HG02840 (cell line): ENCODE measurements around the gene ARID4B.
A peak's percentile ranks its signal among the peaks of the same experiment; 100 is the strongest.
"Not testable (repeated sequence)": the region's sequence is repeated elsewhere in the genome, so short reads cannot be mapped to it uniquely, and the experiment has no call there.

Experiments
- ATAC-seq: cut with Tn5 transposase; IDR thresholded peaks from one replicate; pipeline ENCODE4 v1.9.1; 2021; ENCODE audit warnings: mild to moderate bottlenecking, moderate library complexity, moderate number of reproducible peaks; ENCODE audit not compliant: unreplicated experiment, low FRiP score

The ARID4B gene

DNA sequence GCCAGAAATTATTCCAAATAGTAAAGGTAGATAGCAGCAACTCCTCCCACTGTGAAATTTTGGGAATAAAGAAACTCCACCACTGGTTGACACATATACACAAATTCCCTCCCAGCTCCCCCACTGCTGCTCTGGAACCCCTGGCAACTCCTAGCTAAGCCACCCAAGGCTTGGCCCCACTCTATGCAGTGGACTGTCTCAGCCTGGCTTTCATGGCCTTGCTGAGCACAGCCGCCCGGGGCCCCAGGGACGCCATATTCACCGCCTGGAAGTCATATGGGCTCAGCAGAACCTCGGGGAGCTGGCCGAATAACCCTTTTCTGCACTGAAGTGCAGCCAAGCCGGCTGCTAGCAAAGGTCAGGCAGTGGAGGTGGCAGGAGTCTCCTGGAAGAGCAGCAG lies 151.5 kb downstream of the ARID4B start:
- ATAC-seq, result no peak

DNA sequence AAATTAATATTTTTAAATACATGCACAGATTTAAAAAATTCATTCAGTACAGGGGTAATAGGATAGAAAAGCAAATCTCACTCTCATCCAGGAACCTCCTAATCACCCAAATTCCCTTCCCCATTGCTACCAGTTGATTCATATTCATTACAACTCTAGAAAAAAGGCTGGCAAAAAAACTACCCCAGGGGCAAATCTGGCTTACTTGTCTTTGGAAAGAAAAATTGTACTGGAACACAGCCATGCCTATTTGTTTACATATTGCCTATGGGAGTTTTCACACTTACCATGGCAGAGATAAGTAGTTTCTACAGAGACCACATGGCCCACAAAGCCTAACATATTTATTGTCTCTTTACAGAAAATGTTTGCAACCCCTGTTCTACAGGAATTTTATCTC lies 158.0 kb downstream of the ARID4B start:
- no peak for ATAC-seq

DNA sequence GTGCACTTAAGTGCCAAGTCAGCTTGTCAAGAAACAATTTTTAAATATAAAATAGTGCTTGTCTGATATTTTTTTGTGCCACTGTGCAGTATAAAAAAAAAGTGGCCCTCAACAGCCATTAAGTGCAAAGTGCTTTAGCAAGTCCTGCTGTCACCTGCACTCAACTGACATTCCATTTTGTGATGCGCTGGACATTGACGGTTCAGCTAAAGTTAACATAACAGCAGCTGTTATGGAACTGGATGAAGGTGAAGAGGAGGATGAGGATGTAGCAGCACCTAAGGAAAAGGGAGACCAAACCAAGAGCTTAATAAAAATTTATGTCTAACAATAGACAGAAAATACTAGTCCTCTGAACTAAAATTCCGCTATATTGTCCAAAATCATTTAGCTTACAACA lies 159.6 kb downstream of the ARID4B start:
- ATAC-seq, result no peak

DNA sequence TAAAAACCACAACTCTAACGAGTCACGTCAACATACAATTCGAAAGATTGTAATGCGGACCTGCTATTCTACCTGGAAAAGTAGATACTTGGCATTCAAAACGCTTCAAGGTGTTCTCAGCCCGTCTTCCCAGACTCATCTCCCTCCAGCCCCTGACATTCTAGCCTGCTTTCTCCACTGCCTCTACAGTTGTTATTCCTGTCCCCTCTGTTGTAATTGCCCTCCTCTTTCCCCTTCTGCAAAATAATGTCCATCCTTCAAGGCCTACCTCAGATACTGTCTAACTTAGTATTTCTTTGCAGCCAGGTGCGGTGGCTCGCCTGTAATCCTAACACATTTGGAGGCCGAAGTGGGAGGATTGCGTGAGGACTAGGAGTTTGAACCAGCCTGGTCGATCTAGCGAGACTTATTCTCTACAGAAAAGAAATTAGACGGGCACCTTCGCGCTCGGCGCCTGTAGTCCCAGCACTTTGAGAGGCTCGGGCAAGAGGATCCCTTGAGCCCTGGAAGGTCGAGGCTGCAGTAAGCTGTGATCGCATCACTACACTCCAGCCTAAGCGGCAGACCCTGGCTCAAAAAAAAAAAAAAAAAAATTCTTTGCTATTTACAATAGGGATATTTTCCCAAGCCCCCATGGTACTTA lies 166.2 kb downstream of the ARID4B start:
- ATAC-seq, result no peak

DNA sequence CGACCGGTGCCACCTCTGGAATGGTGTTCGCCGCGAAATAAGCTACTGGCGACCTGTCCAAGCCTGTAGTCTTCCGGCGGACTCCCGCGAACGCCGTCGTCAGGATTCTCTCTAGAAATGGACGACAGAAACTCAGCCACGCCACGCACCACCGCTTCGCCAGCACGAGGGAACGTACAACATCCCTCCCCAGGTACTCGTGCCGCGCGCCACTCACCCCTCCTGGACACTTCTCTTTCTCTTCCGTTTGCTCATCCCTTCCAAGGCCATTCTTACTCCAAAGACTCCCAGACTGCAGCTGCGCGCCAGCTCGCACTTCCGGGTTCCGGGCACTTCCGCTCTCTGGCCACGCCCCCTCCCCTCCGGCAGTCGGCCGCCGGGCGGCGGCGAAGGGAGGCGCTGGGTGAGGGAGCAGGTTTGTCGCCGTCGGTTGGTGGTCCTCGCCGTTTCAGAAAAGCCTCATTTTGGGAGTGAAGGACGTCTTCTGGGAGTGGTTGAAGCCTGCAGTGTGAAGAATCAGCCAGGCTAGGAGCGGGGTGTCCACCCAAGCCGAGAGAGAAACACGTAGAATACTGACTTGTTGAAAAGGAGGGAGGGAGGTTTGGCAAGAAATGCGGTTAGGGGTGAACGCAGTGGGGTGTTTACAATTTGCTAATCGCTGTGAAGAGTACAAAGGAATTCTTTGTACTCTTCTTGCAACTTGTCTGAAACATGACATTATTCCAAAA lies 166.9 kb downstream of the ARID4B start, which contains the start of gene RBM34:
Gene RBM34, minus strand, starts transcription at position 294 of the 728 bp plus-strand sequence. Its CDS starts 24 bp downstream, at position 270.
- peak; percentile 91 for ATAC-seq

DNA sequence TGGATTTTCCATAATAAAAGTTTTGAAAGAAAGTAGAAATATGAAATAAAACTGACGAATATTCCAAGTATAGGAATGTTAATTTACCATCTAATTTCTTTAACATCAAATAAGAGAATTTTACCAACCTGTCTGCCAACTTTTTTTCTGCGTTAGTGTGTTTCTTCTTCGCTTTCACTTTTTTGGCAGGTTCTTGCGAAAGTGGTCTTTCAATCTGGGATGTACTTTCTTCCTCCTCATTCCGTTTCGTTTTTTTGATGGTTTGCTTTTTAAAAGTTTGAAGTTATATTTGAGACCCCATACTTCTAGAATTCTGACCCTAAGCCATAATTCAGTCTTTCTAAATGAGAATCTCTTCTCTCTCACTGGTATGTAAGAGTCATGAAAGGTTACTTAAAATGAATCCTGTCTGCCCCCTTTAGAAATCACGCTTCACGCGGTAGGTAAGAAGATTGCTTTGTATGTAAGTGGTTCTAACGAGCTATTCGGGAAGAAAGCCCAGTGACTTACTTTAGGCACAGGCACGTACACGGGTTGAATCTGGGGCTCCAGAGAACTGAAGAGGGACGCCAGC lies 167.5 kb downstream of the ARID4B start:
- no peak for ATAC-seq

DNA sequence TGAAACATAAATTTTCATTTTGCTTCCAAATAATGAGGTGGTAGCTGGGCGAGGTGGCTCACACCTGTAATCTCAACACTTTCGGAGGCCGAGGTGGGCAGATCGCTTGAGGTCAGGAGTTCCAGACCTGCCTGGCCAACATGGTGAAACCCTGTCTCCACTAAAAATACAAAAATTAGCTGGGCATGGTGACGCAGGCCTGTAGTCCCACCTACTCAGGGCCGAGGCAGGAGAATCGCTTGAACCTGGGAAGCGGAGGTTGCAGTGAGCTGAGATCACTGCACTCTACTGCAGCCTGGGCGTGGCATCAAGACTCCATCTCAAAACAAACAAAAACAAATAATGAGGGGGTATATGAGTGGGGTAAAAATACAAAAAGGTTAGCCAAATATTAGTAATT lies 168.0 kb downstream of the ARID4B start:
- ATAC-seq, result not testable (repeated sequence)

DNA sequence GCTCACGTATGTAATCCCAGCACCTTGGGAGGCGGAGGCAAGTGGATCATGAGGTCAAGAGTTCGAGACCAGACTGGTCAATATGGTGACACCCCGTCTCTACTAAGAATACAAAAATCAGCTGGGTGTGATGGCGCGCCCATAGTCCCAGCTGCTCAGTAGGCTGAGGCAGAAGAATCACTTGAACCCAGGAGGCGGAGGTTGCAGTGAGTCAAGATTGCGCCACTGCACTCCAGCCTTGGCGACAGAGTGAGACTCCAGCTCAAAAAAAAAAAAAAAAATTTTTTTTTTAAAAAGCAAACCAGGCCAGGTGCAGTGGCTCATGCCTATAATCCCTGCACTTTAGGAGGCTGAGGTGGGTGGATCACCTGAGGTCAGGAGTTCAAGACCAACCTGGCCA lies 168.7 kb downstream of the ARID4B start:
- ATAC-seq, result not testable (repeated sequence)

DNA sequence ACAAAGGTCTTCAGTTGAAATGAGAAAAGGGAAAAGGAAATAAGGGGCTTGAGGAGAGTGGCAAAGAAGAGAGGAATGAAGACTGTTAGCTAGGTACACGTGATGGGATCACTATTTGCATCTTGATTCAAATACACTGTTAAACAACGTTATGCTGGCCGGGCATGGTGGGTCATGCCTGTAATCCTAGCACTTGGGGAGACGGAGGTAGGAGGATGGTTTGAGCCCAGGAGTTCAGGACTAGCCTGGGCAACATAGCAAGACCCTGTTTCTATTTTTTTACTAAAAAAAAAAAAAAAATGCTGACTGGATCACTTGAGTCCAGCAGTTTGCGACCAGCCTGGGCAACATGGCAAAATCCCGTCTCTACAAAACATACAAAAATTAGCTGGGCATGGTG lies 169.3 kb downstream of the ARID4B start:
- no peak for ATAC-seq

DNA sequence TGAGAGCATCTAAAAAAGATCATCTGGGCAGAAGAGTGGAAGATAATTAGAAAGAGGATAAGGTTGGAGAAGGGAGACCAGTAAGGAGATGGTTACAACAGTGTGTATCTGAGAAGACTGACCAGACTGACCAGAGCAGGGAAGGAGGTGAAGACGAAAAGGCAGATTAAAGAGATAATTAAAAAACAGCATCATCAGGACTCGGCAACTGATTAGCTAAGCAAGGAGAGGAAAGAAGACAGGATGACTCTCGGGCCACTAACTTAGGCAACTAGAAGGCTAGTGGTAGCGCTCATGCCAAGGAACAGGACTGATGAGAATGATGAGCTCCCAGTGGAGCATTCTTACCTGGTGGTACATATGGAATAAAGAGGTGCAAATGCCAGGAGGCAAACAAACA lies 170.8 kb downstream of the ARID4B start:
- no peak for ATAC-seq

DNA sequence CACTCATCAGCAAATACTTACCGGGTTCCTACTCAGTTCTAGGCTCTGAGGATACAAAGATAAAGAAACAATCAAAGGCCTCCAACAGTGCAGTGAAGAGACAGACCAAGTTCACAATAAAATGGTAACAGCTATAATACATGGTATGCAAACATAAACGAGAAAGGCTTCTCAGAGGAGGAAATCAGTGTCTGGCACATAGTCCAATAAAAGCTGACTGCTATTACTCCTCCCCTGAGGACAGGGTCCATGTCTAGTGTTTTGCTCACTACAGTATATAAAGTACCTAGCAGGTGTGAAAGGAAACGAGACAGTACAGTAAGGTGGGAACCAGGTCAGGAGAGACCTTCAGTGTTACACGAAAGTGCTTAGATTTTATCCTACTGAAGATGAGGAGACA lies 171.2 kb downstream of the ARID4B start:
- no peak for ATAC-seq

DNA sequence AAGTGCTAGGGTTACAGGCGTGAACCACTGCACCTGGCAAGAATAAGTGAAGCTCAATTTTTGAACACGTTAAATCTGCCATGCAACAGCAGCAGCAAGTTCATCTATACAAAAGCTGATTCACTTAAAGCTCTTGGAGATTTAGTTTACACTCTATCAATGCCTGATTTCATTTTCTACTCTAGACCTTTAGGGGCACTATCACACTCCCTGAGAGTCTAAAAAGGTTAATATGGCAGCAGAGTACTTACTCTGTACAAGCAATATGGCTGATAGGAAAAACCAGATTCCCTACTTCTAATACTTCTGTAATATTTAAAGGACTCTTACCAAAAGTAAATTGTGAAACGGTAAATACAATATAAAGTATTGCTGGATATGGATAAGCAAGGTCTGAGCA lies 171.7 kb downstream of the ARID4B start:
- ATAC-seq, result no peak

DNA sequence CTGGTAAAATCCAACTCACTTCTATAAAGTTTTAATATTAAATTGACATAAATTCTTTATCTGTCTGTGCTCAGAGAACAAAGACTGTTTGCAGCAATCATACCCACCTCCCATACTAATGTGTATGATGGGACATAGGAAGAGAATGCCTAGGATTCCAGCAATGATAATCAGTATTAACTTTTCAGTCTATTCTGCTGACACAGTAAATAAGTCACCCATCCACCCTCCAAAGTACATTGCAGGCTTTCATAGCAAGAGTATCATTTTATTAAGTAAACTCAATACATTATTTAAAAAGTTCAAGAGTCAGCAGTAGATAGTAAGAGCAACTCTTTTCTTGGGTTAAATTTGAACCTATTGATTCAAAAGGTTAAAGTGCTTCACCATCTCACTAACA lies 175.7 kb downstream of the ARID4B start:
- ATAC-seq, result no peak

DNA sequence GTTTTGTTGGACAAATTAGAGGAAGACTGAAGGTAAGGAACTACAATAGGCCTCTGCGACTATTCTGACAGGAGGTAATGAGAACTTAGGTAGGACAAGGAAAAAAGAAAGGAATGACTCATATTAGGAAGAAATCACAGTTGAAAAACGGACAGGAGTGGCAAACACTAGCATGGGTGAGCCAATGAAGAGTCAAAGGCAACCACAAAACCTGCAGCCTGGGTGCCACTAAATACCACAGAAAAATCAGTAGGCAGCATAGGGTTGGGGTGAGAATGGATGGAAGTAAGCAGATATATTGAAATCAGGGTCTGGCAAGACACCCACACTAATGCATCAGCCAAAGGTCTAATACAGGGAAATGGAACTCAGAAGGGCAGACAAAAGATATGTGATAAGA lies 176.9 kb downstream of the ARID4B start:
- no peak for ATAC-seq

DNA sequence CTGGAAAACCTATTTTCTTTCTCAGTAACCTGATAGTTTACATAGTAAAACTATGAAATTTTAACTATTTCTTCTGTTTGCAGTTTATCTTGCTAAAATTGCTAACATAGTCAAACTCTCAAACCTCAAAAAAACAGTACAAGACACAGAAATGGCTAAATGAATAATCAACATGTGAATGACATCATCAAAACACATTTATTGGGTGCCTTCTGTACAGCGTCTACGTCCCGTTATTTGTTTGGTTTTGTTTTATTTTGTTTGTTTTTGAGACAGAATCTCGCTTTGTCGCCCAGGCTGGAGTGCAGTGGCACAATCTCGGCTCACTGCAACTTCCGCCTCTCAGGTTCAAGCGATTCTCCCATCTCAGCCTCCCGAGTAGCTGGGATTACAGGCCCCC lies 178.2 kb downstream of the ARID4B start:
- no peak for ATAC-seq

DNA sequence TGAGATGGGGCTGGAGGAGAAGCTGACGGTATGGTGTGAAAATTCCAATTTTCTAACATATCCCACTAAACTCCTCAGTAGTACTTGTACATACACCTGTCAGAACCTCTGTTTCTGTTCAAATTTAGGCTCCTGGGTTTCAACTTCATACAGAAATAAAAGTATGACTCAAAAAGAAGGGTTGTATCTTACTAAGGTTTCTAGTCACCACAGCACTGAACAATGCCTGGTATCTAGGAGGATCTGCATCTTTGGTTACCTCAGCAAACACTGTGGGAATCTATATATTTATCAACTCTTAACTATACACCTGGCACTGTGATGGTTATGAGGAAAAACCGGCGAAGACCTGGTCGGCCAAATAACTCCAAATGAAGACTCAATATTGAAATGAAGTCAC lies 180.7 kb downstream of the ARID4B start:
- no peak for ATAC-seq

DNA sequence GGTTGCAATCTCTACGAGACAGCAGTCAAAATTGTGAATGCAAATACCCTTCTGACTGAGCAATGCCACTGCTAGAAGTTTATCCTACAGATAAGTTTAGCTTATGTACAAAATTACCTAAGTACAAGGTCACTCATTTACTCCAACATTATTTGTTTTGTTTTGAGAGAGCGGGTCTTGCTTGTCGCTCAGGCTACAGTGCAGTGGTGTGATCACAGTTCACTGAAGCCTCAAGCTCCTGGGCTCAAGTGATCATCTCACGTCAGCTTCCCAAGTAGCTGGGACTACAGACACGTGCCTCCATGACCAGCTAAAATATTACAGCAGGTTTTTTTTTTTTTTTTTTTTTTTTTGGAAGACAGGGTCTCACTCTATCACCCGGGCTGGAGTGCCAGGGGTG lies 182.3 kb downstream of the ARID4B start:
- ATAC-seq, result no peak

DNA sequence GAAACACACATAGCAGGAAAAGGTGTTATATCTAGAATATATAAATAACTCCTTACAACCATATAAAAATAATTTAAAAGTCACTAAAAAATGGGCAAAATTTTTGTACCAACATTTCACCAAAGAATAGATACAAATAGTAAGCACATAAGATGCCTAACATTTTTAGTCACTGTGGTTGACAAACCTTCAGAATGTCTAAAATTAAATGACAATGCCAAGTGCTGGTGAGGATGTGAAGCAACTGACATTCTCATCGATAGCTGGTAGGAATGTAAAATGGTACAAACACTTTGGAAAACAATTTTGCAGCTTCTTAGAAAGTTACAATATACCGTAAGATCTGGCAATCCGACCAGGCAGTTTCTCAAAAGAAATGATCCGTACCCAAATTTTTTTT lies 185.0 kb downstream of the ARID4B start:
- ATAC-seq, result no peak

DNA sequence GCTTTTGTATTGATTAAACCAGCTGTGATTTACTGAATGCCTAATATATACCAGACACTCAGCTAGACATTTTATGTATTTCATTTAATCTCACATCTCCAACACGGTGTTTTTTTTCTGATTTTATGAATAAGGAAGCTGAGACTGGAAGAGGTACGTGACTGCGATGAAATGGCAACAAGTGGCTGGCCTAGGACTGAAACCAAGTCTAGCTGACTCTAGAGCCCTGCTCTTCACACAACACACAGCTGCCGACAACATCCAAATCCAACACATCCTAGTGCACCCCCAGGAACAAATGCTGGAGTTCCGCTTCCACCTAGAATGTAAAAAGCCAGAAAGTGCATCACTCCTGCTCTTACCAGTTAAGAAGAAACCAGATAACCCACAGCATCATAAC lies 188.7 kb downstream of the ARID4B start:
- ATAC-seq, result no peak

DNA sequence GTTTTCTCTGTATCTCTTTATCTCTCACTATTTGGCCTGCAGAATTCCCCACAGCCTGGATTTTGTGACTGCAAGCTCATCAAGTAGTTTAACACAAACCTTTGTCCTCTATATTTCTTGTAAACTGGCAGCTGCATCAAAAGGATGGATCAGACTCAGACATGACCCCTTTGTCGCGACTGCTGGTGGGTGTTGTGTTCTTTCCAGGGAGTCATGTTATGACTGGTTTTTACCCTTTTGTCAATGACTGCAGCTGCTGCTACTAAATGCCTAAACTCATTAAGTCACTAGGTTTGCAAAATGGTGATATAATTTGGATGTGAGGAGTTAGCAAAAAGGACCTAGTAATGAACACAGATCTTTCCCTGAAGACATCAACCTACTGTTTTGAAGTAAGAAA lies 189.2 kb downstream of the ARID4B start:
- no peak for ATAC-seq

DNA sequence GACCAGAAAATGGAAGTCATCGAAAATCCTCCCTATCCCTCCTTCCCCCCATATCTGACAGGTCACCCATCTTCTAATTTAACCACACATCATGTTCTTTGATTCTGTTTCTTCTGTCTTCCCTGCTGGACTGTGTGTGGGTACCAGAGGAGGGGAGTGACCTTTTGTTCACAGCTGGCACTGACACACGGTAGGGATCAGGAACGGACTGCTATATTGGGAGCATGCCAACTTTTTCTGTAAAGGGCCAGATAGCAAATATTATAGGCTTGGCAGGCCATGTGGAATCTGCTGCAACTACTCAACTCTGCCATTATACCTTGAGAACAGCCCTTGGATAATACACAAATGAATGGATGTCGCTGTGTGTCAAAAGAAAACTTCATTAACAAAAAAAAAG lies 191.9 kb downstream of the ARID4B start:
- ATAC-seq, result no peak

DNA sequence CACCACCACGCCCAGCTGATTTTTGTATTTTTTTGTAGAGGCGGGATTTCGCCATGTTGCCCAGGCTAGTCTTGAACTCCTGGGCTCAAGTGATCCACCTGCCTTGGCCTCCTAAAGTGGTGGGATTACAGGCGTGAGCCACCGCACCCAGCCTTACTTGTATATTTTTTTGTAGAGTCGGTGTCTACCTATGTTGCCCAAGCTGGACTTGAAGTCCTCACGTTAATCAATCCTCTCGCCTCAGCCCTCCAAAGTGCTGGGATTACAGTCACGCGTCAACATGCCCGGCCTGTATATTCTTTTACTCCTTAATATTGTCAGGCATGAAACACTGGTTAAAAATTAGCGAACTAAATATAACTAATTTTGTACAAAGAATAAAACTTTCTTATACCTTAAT lies 193.8 kb downstream of the ARID4B start:
- ATAC-seq, result no peak
